Transverse colon (tissue), 4 donors: ENCODE data around the gene UNC80.

Source experiments
- CTCF ChIP-seq, 5 experiments: fragments of 200-600 bp in 3 of 5; fragments of 450-650 bp in 2 of 5; sonication (generic) in 3 of 5; IDR thresholded peaks; 1 replicate in 2 of 5; 2 replicates in 3 of 5; pipeline ENCODE4 v1.5.1; 2016 to 2017; ENCODE audit warnings: antibody characterized with exemption in 5 of 5, inconsistent platforms in 3 of 5, mild to moderate bottlenecking in 2 of 5, moderate library complexity in 1 of 5
- POLR2A ChIP-seq: fragments of 450-650 bp; IDR thresholded peaks from one replicate; pipeline ENCODE4 v1.6.1; 2016; ENCODE audit warnings: antibody characterized with exemption, mild to moderate bottlenecking, moderate library complexity
- POLR2AphosphoS5 ChIP-seq, 3 donors: sonication (generic); formaldehyde crosslinking; IDR thresholded peaks; one replicate each; pipeline ENCODE4 v1.6.1; 2016; ENCODE audit warnings: antibody characterized with exemption in 3 of 3

GRCh38 chr2:209936106-209936666 is 164.6 kb downstream of the UNC80 start:
- TF ChIP-seq POLR2AphosphoS5 (IDR thresholded peaks at IDR 0.05) (no peak), POLR2A (no peak), CTCF (IDR thresholded peaks at IDR 0.05) (peak in 1 of 5 experiments; percentile 12)
